Measurements from ENCODE around the gene ASTL. TPM values are rescaled to one million over a fixed set of nuclear protein-coding genes. Genes with fewer than 3 reads are reported as not detected.

ASTL gene
- total and polyA plus RNA-seq, 9 of the 15 experiments (the other 6 are each of a cell fraction or from before 2014, with no cell fraction given) = not detected

DNA sequence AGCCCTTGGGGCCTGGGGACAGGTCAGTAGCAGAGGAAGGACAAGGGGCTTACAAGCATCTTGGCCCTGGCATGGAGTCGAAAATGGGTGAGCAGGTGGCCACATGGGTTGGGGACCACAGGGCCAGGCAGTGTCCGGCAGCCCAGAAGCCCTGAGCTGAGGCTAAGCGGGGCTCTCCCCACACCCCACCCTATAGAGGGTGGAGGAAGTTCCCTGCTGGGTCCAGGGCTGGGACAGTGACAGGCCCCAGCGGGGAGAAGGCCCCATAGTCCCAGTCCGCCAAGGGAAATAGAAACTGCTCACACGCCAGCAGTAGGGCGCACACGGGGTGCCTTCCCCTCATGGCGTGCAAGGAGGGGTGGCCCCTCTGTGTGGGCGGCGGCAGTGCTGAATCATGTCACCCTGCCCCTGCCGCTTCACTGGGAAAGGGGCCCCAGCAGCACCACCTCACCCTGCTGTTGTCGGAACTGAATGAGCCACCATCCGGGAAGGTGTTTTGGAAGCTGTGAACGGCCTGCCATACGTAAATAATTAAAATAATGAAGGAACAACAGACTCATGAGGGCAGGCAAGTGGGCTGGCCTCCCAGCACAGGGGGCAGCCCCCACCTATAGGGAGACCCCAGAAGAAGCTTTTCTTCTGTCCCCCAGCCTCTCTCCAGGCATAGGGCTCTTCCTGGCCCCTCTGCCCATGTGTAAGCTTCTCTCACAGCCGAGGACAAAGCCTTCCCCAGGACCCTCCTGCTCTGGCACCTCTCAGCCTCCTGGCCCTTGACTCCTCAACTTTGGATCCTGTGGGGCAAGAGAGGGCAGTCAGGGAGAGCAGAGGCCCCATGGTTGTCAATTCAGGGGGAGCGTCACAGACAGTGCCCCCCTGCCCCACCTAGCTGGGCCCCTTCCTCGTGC lies 19.6 kb upstream of the ASTL start (continued):
- TF ChIP-seq GABPB1 (CRISPR knock-in tag; IDR thresholded peaks at IDR 0.05) (peak; percentile 50; the same call in 1 of the 2 replicates), RNF2 (IDR thresholded peaks at IDR 0.05) (peak; percentile 60; the same call in 1 of the 2 replicates), NR4A1 (CRISPR knock-in tag; IDR thresholded peaks at IDR 0.05) (0 out of 2 replicates have a peak, but pooled peaks have one; percentile 18), NR4A1 (tag; IDR thresholded peaks at IDR 0.05) (0 out of 2 replicates have a peak, but pooled peaks have one; percentile 53), ZNF766 (CRISPR knock-in tag; conservative IDR thresholded peaks at IDR 0.05) (0 out of 2 replicates have a peak, but pooled peaks have one; percentile 59), PHF8 (IDR thresholded peaks at IDR 0.05; ENCODE audit: borderline replicate concordance, low read length) (peak; percentile 50; the same call in 1 of the 2 replicates), PYGO2 (tag; IDR thresholded peaks at IDR 0.05) (no peak), NFIC (IDR thresholded peaks at IDR 0.05) (0 out of 2 replicates have a peak, but pooled peaks have one; percentile 21), PTRF (tag; IDR thresholded peaks at IDR 0.05) (no peak), NFE2 (IDR thresholded peaks at IDR 0.05; ENCODE audit: low read depth) (peak; percentile 95), RBM25 (IDR thresholded peaks at IDR 0.05; ENCODE audit: low read depth, low read length, severe bottlenecking) (no peak), POLR2H (tag; IDR thresholded peaks at IDR 0.05; ENCODE audit: low read depth) (no peak), RB1 (IDR thresholded peaks at IDR 0.05; ENCODE audit: low read depth) (0 out of 2 replicates have a peak, but pooled peaks have one; percentile 39)
- TF ChIP-seq, protein P1, sequence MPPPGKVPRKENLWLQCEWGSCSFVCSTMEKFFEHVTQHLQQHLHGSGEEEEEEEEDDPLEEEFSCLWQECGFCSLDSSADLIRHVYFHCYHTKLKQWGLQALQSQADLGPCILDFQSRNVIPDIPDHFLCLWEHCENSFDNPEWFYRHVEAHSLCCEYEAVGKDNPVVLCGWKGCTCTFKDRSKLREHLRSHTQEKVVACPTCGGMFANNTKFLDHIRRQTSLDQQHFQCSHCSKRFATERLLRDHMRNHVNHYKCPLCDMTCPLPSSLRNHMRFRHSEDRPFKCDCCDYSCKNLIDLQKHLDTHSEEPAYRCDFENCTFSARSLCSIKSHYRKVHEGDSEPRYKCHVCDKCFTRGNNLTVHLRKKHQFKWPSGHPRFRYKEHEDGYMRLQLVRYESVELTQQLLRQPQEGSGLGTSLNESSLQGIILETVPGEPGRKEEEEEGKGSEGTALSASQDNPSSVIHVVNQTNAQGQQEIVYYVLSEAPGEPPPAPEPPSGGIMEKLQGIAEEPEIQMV (tag; conservative IDR thresholded peaks at IDR 0.05; ENCODE audit: low read depth) = peak; percentile 96
- TF ChIP-seq, protein P2, sequence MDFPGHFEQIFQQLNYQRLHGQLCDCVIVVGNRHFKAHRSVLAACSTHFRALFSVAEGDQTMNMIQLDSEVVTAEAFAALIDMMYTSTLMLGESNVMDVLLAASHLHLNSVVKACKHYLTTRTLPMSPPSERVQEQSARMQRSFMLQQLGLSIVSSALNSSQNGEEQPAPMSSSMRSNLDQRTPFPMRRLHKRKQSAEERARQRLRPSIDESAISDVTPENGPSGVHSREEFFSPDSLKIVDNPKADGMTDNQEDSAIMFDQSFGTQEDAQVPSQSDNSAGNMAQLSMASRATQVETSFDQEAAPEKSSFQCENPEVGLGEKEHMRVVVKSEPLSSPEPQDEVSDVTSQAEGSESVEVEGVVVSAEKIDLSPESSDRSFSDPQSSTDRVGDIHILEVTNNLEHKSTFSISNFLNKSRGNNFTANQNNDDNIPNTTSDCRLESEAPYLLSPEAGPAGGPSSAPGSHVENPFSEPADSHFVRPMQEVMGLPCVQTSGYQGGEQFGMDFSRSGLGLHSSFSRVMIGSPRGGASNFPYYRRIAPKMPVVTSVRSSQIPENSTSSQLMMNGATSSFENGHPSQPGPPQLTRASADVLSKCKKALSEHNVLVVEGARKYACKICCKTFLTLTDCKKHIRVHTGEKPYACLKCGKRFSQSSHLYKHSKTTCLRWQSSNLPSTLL (IDR thresholded peaks at IDR 0.05) = peak; percentile 95
- TF ChIP-seq, protein P3, sequence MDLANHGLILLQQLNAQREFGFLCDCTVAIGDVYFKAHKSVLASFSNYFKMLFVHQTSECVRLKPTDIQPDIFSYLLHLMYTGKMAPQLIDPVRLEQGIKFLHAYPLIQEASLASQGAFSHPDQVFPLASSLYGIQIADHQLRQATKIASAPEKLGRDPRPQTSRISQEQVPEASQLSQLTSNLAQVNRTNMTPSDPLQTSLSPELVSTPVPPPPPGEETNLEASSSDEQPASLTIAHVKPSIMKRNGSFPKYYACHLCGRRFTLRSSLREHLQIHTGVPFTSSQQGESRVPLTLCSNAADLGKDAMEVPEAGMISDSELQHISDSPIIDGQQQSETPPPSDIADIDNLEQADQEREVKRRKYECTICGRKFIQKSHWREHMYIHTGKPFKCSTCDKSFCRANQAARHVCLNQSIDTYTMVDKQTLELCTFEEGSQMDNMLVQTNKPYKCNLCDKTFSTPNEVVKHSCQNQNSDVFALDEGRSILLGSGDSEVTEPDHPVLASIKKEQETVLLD (IDR thresholded peaks at IDR 0.05) = peak; percentile 54; the same call in 1 of the 2 replicates
